ENCODE measurements around the gene MAD1L1. TPM values are rescaled to one million over a fixed set of nuclear protein-coding genes. Genes with fewer than 3 reads are reported as not detected.

Gene MAD1L1
- total RNA-seq, 2 experiments from 2014 or later: 157 to 160 TPM

DNA sequence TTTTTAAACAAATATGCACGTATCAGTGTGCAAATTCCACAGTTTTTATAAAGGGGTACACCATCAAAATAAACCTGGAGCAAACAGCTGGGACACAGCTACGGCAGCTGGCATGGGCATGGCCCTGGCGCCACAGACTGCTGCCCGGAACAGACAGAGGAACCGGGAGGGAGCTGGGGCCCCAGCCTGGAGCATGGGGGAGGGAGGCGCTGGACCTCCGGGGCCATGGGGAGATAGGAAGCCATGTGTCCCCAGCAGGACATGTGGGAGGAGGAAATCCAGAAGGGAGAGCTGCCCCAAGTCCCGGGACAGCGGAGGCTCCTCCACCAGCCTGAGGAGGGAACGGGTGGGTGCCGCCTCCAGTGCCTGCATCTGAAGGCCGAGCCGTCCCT lies 180.1 kb downstream of the MAD1L1 start:
- ChIA-PET CTCF (no interaction called here), POLR2A (no interaction called here)
- peaks cover 8% of the 10 kb centered on the region for H3K36me3 Mint-ChIP-seq (ENCODE audit: low read depth)
- peaks cover 9% of the 10 kb centered on the region for H3K4me1 ChIP-seq (ENCODE audit: insufficient read depth, low read length)
- no peaks in the 10 kb centered on the region for H3K9me3 ChIP-seq (ENCODE audit: control insufficient read depth in 1 of 2, insufficient read depth in 1 of 2, low read length in 2 of 2)
- H3K36me3 ChIP-seq (ENCODE audit: insufficient read depth, low read length): peaks cover 4% of the 10 kb centered on the region
- H3K4me3 ChIP-seq (ENCODE audit: low read length): no peak overlapping the region
- DNase-seq (no peak), ATAC-seq (ENCODE audit: poor library complexity) (no peak)
- no peak overlapping the region for H3K4me3 Mint-ChIP-seq
- peaks cover 3% of the 10 kb centered on the region for H3K4me1 Mint-ChIP-seq (ENCODE audit: low read depth)
- H3K27me3 ChIP-seq (ENCODE audit: control insufficient read depth in 1 of 2, insufficient read depth in 2 of 2, low read length in 2 of 2): no peaks in the 10 kb centered on the region
- H3K27ac ChIP-seq (ENCODE audit: low read depth in 1 of 2, low read length in 2 of 2): no peak overlapping the region
- no peaks in the 10 kb centered on the region for H3K9me3 Mint-ChIP-seq
- no peak overlapping the region for H3K27ac Mint-ChIP-seq
- intact Hi-C loops (cut with DNase I, micrococcal nuclease): no loop called here
- TF ChIP-seq, protein P1, sequence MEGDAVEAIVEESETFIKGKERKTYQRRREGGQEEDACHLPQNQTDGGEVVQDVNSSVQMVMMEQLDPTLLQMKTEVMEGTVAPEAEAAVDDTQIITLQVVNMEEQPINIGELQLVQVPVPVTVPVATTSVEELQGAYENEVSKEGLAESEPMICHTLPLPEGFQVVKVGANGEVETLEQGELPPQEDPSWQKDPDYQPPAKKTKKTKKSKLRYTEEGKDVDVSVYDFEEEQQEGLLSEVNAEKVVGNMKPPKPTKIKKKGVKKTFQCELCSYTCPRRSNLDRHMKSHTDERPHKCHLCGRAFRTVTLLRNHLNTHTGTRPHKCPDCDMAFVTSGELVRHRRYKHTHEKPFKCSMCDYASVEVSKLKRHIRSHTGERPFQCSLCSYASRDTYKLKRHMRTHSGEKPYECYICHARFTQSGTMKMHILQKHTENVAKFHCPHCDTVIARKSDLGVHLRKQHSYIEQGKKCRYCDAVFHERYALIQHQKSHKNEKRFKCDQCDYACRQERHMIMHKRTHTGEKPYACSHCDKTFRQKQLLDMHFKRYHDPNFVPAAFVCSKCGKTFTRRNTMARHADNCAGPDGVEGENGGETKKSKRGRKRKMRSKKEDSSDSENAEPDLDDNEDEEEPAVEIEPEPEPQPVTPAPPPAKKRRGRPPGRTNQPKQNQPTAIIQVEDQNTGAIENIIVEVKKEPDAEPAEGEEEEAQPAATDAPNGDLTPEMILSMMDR (IDR thresholded peaks at IDR 0.05): no peak
- H3K27me3 Mint-ChIP-seq: no peaks in the 10 kb centered on the region

DNA sequence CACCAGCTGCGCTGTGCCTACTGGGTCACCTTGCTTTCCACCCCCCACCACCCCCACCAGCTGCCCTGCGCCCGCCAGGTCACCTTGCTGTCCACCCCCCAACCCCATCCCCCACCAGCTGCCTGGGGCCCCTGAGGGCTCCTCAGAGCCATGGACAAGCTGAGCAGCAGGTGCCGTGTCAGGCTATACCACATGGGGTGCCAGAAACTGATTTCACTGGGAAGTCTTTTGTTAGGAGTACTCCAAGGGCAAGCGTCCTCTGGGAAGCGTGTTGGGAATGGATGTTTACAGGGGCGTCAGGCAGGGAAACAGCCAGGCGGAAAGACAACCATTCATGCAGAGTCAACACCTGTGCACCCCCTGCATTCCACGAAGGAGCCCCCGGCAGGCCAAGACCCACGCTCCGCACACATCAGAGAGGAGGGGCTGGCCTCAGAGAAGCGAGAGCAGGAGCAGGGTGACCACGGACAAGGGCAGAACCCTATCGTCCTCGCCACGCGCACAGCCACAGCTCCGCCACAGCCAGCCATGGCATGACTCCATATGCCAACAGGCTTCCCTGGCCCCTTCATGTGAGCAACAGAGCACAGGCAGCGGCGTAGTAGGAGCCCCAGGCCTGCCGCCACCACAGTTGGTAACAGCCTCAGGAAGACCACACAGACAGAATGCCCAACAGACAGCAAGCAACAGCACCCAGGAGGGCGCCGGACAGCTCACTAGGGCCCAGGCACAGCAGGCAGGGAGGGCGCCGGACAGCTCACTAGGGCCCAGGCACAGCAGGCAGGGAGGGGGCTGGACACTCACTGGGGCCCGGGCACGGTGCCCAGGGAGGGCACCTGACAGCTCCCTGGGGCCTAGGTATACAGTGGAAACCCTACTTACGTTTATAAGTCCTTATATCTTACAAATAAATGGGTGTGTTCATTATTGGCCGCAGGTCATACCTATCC lies 180.8 kb downstream of the MAD1L1 start:
- Mint-ChIP-seq H3K4me1 (ENCODE audit: low read depth) (peaks cover 7% of the 10 kb centered on the region), H3K27me3 (no peaks in the 10 kb centered on the region), H3K4me3 (no peak overlapping the region), H3K9me3 (no peaks in the 10 kb centered on the region), H3K27ac (no peak overlapping the region), H3K36me3 (ENCODE audit: low read depth) (peaks cover 8% of the 10 kb centered on the region)
- DNase-seq (no peak), ATAC-seq (ENCODE audit: poor library complexity) (no peak)
- H3K9me3 ChIP-seq (ENCODE audit: control insufficient read depth in 1 of 2, insufficient read depth in 1 of 2, low read length in 2 of 2): no peaks in the 10 kb centered on the region
- TF ChIP-seq, protein P1 (IDR thresholded peaks at IDR 0.05): no peak
- H3K4me1 ChIP-seq (ENCODE audit: insufficient read depth, low read length): peaks cover 9% of the 10 kb centered on the region
- ChIA-PET POLR2A (no interaction called here), CTCF (no interaction called here)
- H3K4me3 ChIP-seq (ENCODE audit: low read length): no peak overlapping the region
- peaks cover 4% of the 10 kb centered on the region for H3K36me3 ChIP-seq (ENCODE audit: insufficient read depth, low read length)
- no peaks in the 10 kb centered on the region for H3K27me3 ChIP-seq (ENCODE audit: control insufficient read depth in 1 of 2, insufficient read depth in 2 of 2, low read length in 2 of 2)
- H3K27ac ChIP-seq (ENCODE audit: low read depth in 1 of 2, low read length in 2 of 2): no peak overlapping the region
- intact Hi-C loops (cut with DNase I, micrococcal nuclease): no loop called here

DNA sequence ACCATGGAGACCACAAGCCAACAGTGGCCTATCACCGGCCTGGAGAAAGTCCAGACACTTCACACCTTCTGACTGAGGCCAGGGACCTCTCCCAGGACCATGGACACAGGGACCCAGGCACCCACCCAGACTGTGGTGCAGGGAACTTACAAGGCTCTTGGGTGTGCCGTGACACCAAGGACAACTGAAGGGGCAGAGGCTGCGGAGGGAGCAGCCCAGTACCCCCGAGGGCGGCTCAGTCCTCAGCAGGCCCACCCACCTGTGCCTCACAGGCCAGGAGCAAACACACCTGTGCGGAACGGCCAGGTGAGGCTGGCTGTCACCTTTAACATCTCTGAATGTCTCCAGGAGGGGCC lies 182.3 kb downstream of the MAD1L1 start:
- peaks cover 7% of the 10 kb centered on the region for H3K4me1 Mint-ChIP-seq (ENCODE audit: low read depth)
- no peaks in the 10 kb centered on the region for H3K9me3 ChIP-seq (ENCODE audit: control insufficient read depth in 1 of 2, insufficient read depth in 1 of 2, low read length in 2 of 2)
- TF ChIP-seq, protein P1 (IDR thresholded peaks at IDR 0.05): no peak
- no peak overlapping the region for H3K4me3 Mint-ChIP-seq
- no peak overlapping the region for H3K4me3 ChIP-seq (ENCODE audit: low read length)
- DNase-seq (no peak), ATAC-seq (ENCODE audit: poor library complexity) (no peak)
- no peak overlapping the region for H3K27ac Mint-ChIP-seq
- H3K36me3 ChIP-seq (ENCODE audit: insufficient read depth, low read length): peaks cover 4% of the 10 kb centered on the region
- CTCF ChIA-PET: no interaction called here
- H3K9me3 Mint-ChIP-seq: no peaks in the 10 kb centered on the region
- peaks cover 9% of the 10 kb centered on the region for H3K4me1 ChIP-seq (ENCODE audit: insufficient read depth, low read length)
- no peaks in the 10 kb centered on the region for H3K27me3 ChIP-seq (ENCODE audit: control insufficient read depth in 1 of 2, insufficient read depth in 2 of 2, low read length in 2 of 2)
- H3K36me3 Mint-ChIP-seq (ENCODE audit: low read depth): peaks cover 8% of the 10 kb centered on the region
- H3K27ac ChIP-seq (ENCODE audit: low read depth in 1 of 2, low read length in 2 of 2): no peak overlapping the region
- intact Hi-C loops (cut with DNase I, micrococcal nuclease): no loop called here
- POLR2A ChIA-PET: interaction anchor here (1.1 kb wide), 1 partner anchor 12 kb away, joined by 3 read pairs; no protein-coding TSS in a partner anchor
- H3K27me3 Mint-ChIP-seq: no peaks in the 10 kb centered on the region
